Thoracic aorta (tissue), 2 donors: ENCODE data around the gene GRM8. TPM values are rescaled to one million over a fixed set of nuclear protein-coding genes. Genes with fewer than 3 reads are reported as not detected.

ENCODE experiments used
- ATAC-seq: fragments of 150-250 bp; one replicate; pipeline ENCODE4 v1.8.0; 2017; ENCODE audit warnings: low read depth; ENCODE audit not compliant: insufficient number of reproducible peaks, low FRiP score
- DNase-seq: peaks from one replicate; pipeline ENCODE4 v3.0.0-alpha.2; 2020; ENCODE audit warnings: low spot score
- H3K27ac ChIP-seq, 2 donors: fragments of 200-600 bp; sonication (generic); 1 replicate in 1 of 2; 2 replicates in 1 of 2; pipeline ENCODE4 v1.5.1; 2016; ENCODE audit warnings: mild to moderate bottlenecking in 2 of 2, moderate library complexity in 2 of 2
- H3K27me3 ChIP-seq: fragments of 200-600 bp; sonication (generic); replicated peaks from 2 replicates; pipeline ENCODE4 v1.6.0; 2016; ENCODE audit warnings: mild to moderate bottlenecking; ENCODE audit not compliant: insufficient read depth
- H3K36me3 ChIP-seq: fragments of 200-600 bp; sonication (generic); one replicate; pipeline ENCODE4 v1.5.1; 2016
- H3K4me1 ChIP-seq, 2 donors: fragments of 200-600 bp; sonication (generic); 1 replicate in 1 of 2; 2 replicates in 1 of 2; pipeline versions ENCODE4 v1.5.1 to v1.6.0; 2016; ENCODE audit warnings: low read depth in 2 of 2, mild to moderate bottlenecking in 1 of 2; ENCODE audit not compliant: control insufficient read depth in 1 of 2
- H3K4me3 ChIP-seq: fragments of 200-600 bp; sonication (generic); 2 replicates; pipeline ENCODE4 v1.5.1; 2016; ENCODE audit warnings: mild to moderate bottlenecking
- H3K9me3 ChIP-seq: fragments of 200-600 bp; sonication (generic); 2 replicates; pipeline ENCODE4 v1.5.1; 2016
- total RNA-seq, 2 donors: library from RNA; depleted of rRNA; stranded (reverse); fragments of >200 nt; gene quantifications; one replicate each; pipeline versions ENCODE4 v1.1.0 to v1.2.3, GENCODE V29; 2016
- TF ChIP-seq, protein P1 (sequence below): fragments of 200-600 bp; sonication (generic); IDR thresholded peaks from one replicate; pipeline ENCODE4 v1.5.1; 2019; ENCODE audit warnings: antibody characterized with exemption

The GRM8 gene
- total RNA-seq, 2 donors from 2014 or later = not detected

DNA sequence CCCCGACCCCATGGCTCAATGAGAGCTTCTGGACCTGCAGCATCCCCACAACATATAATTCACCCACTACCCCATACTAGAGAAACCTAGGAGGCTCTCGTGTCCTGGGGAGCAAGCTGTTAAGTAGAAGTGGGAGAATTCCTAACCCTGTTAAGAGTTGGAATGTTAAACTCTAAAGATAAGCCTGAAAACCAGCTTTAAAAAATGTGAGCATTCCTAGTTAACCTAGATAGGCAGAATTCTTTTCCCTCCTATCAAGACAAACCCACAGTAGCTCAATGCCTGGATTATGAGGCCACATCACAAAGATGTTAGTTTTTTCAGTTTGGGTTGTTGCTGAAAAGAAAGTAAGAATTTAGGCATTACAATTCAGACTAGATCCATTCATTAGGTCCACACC, 42.9 kb downstream of the GRM8 start:
- Histone ChIP-seq H3K27ac (no peak overlapping the region), H3K27me3 (no peaks in the 10 kb centered on the region), H3K4me1 (no peaks in the 10 kb centered on the region), H3K9me3 (no peaks in the 10 kb centered on the region), H3K36me3 (no peaks in the 10 kb centered on the region), H3K4me3 (no peak overlapping the region)
- TF ChIP-seq, protein P1, sequence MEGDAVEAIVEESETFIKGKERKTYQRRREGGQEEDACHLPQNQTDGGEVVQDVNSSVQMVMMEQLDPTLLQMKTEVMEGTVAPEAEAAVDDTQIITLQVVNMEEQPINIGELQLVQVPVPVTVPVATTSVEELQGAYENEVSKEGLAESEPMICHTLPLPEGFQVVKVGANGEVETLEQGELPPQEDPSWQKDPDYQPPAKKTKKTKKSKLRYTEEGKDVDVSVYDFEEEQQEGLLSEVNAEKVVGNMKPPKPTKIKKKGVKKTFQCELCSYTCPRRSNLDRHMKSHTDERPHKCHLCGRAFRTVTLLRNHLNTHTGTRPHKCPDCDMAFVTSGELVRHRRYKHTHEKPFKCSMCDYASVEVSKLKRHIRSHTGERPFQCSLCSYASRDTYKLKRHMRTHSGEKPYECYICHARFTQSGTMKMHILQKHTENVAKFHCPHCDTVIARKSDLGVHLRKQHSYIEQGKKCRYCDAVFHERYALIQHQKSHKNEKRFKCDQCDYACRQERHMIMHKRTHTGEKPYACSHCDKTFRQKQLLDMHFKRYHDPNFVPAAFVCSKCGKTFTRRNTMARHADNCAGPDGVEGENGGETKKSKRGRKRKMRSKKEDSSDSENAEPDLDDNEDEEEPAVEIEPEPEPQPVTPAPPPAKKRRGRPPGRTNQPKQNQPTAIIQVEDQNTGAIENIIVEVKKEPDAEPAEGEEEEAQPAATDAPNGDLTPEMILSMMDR = no peak
- ATAC-seq = no peak
- no peak for DNase-seq

DNA sequence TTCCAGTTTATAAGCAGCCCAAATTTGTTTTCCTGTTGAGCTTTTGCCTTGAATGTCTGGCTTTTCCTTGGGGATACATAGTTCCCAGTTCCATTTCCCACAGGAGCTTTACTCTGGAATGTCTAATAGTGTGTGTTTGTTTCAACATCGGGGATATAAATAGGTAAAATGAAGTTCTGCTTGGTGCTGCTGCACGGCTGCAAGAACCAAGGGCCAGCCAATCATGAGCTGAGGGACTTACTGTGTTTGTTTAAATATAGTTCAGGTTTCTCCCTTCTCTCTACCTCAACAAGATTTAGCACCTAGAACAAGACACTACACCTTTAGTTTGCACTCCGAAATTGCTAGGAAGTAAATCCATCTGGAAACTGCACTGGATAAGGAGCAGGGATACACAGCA, 43.9 kb downstream of the GRM8 start:
- TF ChIP-seq, protein P1 = no peak
- H3K27me3 ChIP-seq = no peaks in the 10 kb centered on the region
- no peak overlapping the region for H3K27ac ChIP-seq
- no peaks in the 10 kb centered on the region for H3K4me1 ChIP-seq
- no peak for DNase-seq
- no peaks in the 10 kb centered on the region for H3K9me3 ChIP-seq
- no peak for ATAC-seq
- no peaks in the 10 kb centered on the region for H3K36me3 ChIP-seq
- H3K4me3 ChIP-seq = no peak overlapping the region

DNA sequence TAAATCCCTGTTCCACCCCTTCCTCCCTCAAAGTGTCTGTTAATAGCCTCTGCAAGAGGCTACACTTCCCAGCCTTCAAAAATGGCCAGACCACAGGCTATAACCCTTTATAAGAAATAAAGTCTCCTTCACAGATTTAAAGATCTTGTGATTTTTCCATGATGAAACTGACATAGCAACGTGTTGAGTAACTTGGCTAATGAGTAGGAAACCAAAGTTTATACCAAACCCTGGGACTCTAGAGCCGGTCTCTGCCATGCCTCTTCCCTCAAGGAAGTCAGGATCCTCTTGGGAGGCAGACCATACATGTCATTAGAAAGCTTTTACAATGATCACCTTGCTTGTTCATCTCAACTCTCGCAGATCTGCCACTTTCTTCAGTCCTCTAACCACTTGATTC, 44.4 kb downstream of the GRM8 start:
- Histone ChIP-seq H3K4me1 (no peaks in the 10 kb centered on the region), H3K27me3 (no peaks in the 10 kb centered on the region), H3K9me3 (no peaks in the 10 kb centered on the region), H3K4me3 (no peak overlapping the region), H3K27ac (no peak overlapping the region), H3K36me3 (no peaks in the 10 kb centered on the region)
- no peak for ATAC-seq
- DNase-seq = no peak
- TF ChIP-seq, protein P1 = no peak

DNA sequence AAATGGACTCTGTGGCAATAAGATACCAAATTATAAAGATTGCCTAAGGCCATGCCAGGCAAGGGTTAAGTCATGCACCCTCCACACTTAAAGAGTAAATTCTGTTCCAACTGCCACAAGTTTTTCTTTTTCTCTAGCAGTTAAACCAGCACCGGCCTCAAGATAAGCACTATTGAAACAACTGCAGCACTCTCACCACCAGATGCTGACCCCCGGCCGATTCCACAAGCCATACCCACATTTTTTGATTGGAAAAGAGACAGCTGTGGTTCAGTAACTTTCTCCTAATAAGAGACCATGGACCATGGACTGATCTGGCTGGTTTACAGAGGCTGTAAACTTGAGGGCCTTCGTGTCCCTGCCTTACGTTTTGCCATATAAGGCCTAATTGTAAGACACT, 44.9 kb downstream of the GRM8 start:
- no peak for ATAC-seq

DNA sequence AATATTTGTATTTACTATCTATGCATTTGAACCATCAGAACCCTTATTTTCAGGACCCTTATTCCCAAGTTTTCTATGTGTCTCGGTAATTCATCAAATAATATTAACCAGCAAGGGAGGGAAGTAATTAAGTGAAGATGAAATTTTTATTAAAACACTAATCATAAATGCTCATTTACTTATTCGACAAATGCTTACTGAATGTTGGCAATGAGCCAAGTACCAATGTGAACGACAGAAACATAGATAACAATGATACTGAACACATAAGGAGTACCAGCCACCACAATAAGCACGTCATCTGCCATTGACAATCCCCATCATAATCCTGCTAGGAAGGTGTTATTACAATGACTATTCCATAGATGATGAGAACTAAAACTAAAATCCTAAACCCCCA, 45.5 kb downstream of the GRM8 start:
- H3K9me3 ChIP-seq = no peaks in the 10 kb centered on the region
- DNase-seq = no peak
- no peak overlapping the region for H3K27ac ChIP-seq
- ATAC-seq = no peak
- no peaks in the 10 kb centered on the region for H3K4me1 ChIP-seq
- TF ChIP-seq, protein P1 = no peak
- no peaks in the 10 kb centered on the region for H3K27me3 ChIP-seq
- no peak overlapping the region for H3K4me3 ChIP-seq
- no peaks in the 10 kb centered on the region for H3K36me3 ChIP-seq

More for the DNA sequence above, 44.9 kb downstream of the GRM8 start:
- DNase-seq = no peak
- no peaks in the 10 kb centered on the region for H3K36me3 ChIP-seq
- TF ChIP-seq, protein P1 = no peak
- no peaks in the 10 kb centered on the region for H3K27me3 ChIP-seq
- H3K27ac ChIP-seq = no peak overlapping the region
- H3K4me1 ChIP-seq = no peaks in the 10 kb centered on the region
- no peaks in the 10 kb centered on the region for H3K9me3 ChIP-seq
- no peak overlapping the region for H3K4me3 ChIP-seq
